OCI-LY1 (cell line): ENCODE data around the gene ATL1.

Experiments
- H2AFZ ChIP-seq: fragments of 200-600 bp; sonication (generic), shearing (Covaris generic); 2 replicates; pipeline ENCODE4 v1.6.0; 2014; ENCODE audit warnings: antibody characterized with exemption, mild to moderate bottlenecking, low read length
- H3F3A ChIP-seq: fragments of 200-600 bp; sonication (generic), shearing (Covaris generic); 2 replicates; pipeline ENCODE4 v1.6.0; 2014; ENCODE audit warnings: mild to moderate bottlenecking, antibody characterized with exemption, low read length, moderate library complexity; ENCODE audit not compliant: insufficient read depth
- H3K27ac ChIP-seq: fragments of 200-600 bp; sonication (generic); 2 replicates; pipeline ENCODE4 v1.5.1; 2014; ENCODE audit warnings: low read length, mixed run types, mild to moderate bottlenecking, low read depth; ENCODE audit not compliant: poor library complexity, severe bottlenecking
- H3K27me3 ChIP-seq: fragments of 200-600 bp; sonication (generic); 2 replicates; pipeline ENCODE4 v1.6.0; 2014; ENCODE audit warnings: antibody characterized with exemption, mild to moderate bottlenecking, low read length, moderate library complexity; ENCODE audit not compliant: insufficient read depth
- H3K36me3 ChIP-seq: fragments of 200-600 bp; sonication (generic); 2 replicates; pipeline ENCODE4 v1.6.1; 2014; ENCODE audit warnings: mild to moderate bottlenecking, antibody characterized with exemption, low read length, moderate library complexity, mixed read lengths; ENCODE audit not compliant: insufficient read depth
- H3K4me1 ChIP-seq: fragments of 200-600 bp; sonication (generic); 2 replicates; pipeline ENCODE4 v1.5.1; 2014; ENCODE audit warnings: mild to moderate bottlenecking, low read length, moderate library complexity; ENCODE audit not compliant: insufficient read depth, severe bottlenecking
- H3K4me2 ChIP-seq: fragments of 200-600 bp; sonication (generic), shearing (Covaris generic); 2 replicates; pipeline ENCODE4 v1.6.1; 2014; ENCODE audit warnings: low read length
- H3K4me3 ChIP-seq: fragments of 200-600 bp; sonication (generic); 2 replicates; pipeline ENCODE4 v1.5.1; 2014; ENCODE audit warnings: low read length, low read depth, mild to moderate bottlenecking, mixed read lengths; ENCODE audit not compliant: poor library complexity, severe bottlenecking
- H3K79me2 ChIP-seq: fragments of 200-600 bp; shearing (Covaris generic); 2 replicates; pipeline ENCODE4 v1.6.1; 2016; ENCODE audit warnings: mixed run types, low read length, mixed read lengths; ENCODE audit not compliant: insufficient read depth
- H3K9ac ChIP-seq: fragments of 200-600 bp; sonication (generic), shearing (Covaris generic); 2 replicates; pipeline ENCODE4 v1.6.1; 2014; ENCODE audit warnings: mild to moderate bottlenecking, low read length, mixed read lengths
- H3K9me2 ChIP-seq: fragments of 200-600 bp; sonication (generic), shearing (Covaris generic); 2 replicates; pipeline ENCODE4 v1.6.1; 2014; ENCODE audit warnings: low read depth, mild to moderate bottlenecking, low read length, mixed read lengths
- H3K9me3 ChIP-seq: fragments of 200-600 bp; shearing (Covaris generic); 2 replicates; pipeline ENCODE4 v1.6.1; 2014; ENCODE audit warnings: low read length, mixed read lengths
- H4K20me1 ChIP-seq: fragments of 200-600 bp; sonication (generic), shearing (Covaris generic); 2 replicates; pipeline ENCODE4 v1.6.0; 2016; ENCODE audit warnings: mild to moderate bottlenecking, low read length; ENCODE audit not compliant: insufficient read depth
- CTCF ChIP-seq: fragments of 200-600 bp; sonication (generic), shearing (Covaris generic); IDR thresholded peaks from 2 replicates; pipeline ENCODE4 v1.5.1; 2017; ENCODE audit warnings: mild to moderate bottlenecking, antibody characterized with exemption, low read length, moderate library complexity, mixed read lengths
- EZH2 ChIP-seq: fragments of 200-600 bp; sonication (generic), shearing (Covaris generic); IDR thresholded peaks from 2 replicates; pipeline ENCODE4 v1.8.0; 2017; ENCODE audit warnings: borderline replicate concordance, mixed run types, mild to moderate bottlenecking, antibody characterized with exemption, low read length, moderate library complexity, mixed read lengths

ATL1 gene

GRCh38 chr14:50575769-50576168, 15.8 kb downstream of the ATL1 start:
- Histone ChIP-seq H3K27me3 (no peaks in the 10 kb centered on the region), H4K20me1 (no peaks in the 10 kb centered on the region), H3K9me3 (peaks cover 1% of the 10 kb centered on the region; the same call in 1 of the 2 replicates), H3K4me2 (no peak overlapping the region), H3K4me3 (no peak overlapping the region), H3K9ac (no peak overlapping the region), H2AFZ (no peak overlapping the region), H3K4me1 (no peaks in the 10 kb centered on the region), H3K9me2 (no peaks in the 10 kb centered on the region), H3K79me2 (no peaks in the 10 kb centered on the region), H3K27ac (no peak overlapping the region), H3F3A (no peaks in the 10 kb centered on the region), H3K36me3 (no peaks in the 10 kb centered on the region)
- no peak for TF ChIP-seq CTCF
- TF ChIP-seq EZH2, result no peak

- H3K9me3 ChIP-seq, result no peaks in the 10 kb centered on the region
- no peak overlapping the region for H3K4me2 ChIP-seq
- H3K9ac ChIP-seq, result no peak overlapping the region
- no peak overlapping the region for H3K4me3 ChIP-seq
- H3K27me3 ChIP-seq, result no peaks in the 10 kb centered on the region
- no peaks in the 10 kb centered on the region for H3K9me2 ChIP-seq
- no peaks in the 10 kb centered on the region for H3K4me1 ChIP-seq
- no peaks in the 10 kb centered on the region for H3K79me2 ChIP-seq
- H3K27ac ChIP-seq, result no peak overlapping the region
- H2AFZ ChIP-seq, result no peak overlapping the region
- no peaks in the 10 kb centered on the region for H3K36me3 ChIP-seq
- no peaks in the 10 kb centered on the region for H3F3A ChIP-seq
- no peaks in the 10 kb centered on the region for H4K20me1 ChIP-seq
- TF ChIP-seq CTCF, result no peak
- no peak for TF ChIP-seq EZH2
These were observed 18.0 kb downstream of the ATL1 start for GRCh38 chr14:50577982-50578381.

- TF ChIP-seq CTCF (no peak), EZH2 (no peak)
- Histone ChIP-seq H3F3A (no peaks in the 10 kb centered on the region), H3K9me2 (no peaks in the 10 kb centered on the region), H3K36me3 (no peaks in the 10 kb centered on the region), H3K4me1 (no peaks in the 10 kb centered on the region), H4K20me1 (no peaks in the 10 kb centered on the region), H3K27ac (no peak overlapping the region), H3K9me3 (no peaks in the 10 kb centered on the region), H3K79me2 (no peaks in the 10 kb centered on the region), H3K4me3 (no peak overlapping the region), H2AFZ (no peak overlapping the region), H3K4me2 (no peak overlapping the region), H3K27me3 (no peaks in the 10 kb centered on the region), H3K9ac (no peak overlapping the region)
These were observed 18.5 kb downstream of the ATL1 start for GRCh38 chr14:50578433-50578832.
